NCI-H146 treated with DMSO at 0.1 percent for 48 hours (cell line): ENCODE results near the gene GRAMD4.

ENCODE experiments used
- DNase-seq: peaks from one replicate; lab custom pipeline; 2025; ENCODE audit not compliant: unreplicated experiment; lab: John Stamatoyannopoulos, UW

GRAMD4 gene

GRCh38 chr22:46686221-46687047, 66.2 kb downstream of the GRAMD4 start:
- no peak for DNase-seq

- DNase-seq = no peak
These were observed 66.9 kb downstream of the GRAMD4 start for GRCh38 chr22:46687048-46687444.

GRCh38 chr22:46687460-46687859, 67.3 kb downstream of the GRAMD4 start:
- no peak for DNase-seq

- no peak for DNase-seq
These were observed 68.8 kb downstream of the GRAMD4 start for GRCh38 chr22:46688949-46689348.

GRCh38 chr22:46690146-46690545, 70.0 kb downstream of the GRAMD4 start:
- DNase-seq = no peak

- no peak for DNase-seq
These were observed 71.4 kb downstream of the GRAMD4 start for GRCh38 chr22:46691571-46691970.

GRCh38 chr22:46693634-46694415, 73.6 kb downstream of the GRAMD4 start:
- peak; percentile 47 for DNase-seq

- no peak for DNase-seq
These were observed 74.4 kb downstream of the GRAMD4 start for GRCh38 chr22:46694416-46695170.

GRCh38 chr22:46695346-46696228, 75.4 kb downstream of the GRAMD4 start:
- DNase-seq = no peak

- peak; percentile 29 for DNase-seq
These were observed 76.0 kb downstream of the GRAMD4 start for GRCh38 chr22:46696229-46696518.

- no peak for DNase-seq
These were observed 76.4 kb downstream of the GRAMD4 start for GRCh38 chr22:46696614-46697013.

GRCh38 chr22:46697811-46698515, 77.8 kb downstream of the GRAMD4 start:
- DNase-seq = no peak

- DNase-seq = no peak
These were observed 78.9 kb downstream of the GRAMD4 start for GRCh38 chr22:46699091-46699490.

- no peak for DNase-seq
These were observed 81.1 kb downstream of the GRAMD4 start for GRCh38 chr22:46701262-46701661.

GRCh38 chr22:46703171-46703995, 83.2 kb downstream of the GRAMD4 start:
- DNase-seq = no peak

GRCh38 chr22:46703996-46704370, 83.8 kb downstream of the GRAMD4 start:
- no peak for DNase-seq

- no peak for DNase-seq
These were observed 85.9 kb downstream of the GRAMD4 start for GRCh38 chr22:46706060-46706459.

- no peak for DNase-seq
These were observed 87.1 kb downstream of the GRAMD4 start for GRCh38 chr22:46707305-46707704.

GRCh38 chr22:46707827-46708570, 87.8 kb downstream of the GRAMD4 start:
- no peak for DNase-seq
